HUES64 (cell line): ENCODE data around the gene ECM2.

Experiments used
- H3K27ac ChIP-seq: 2 replicates; pipeline ENCODE4 v1.7.0; 2013; ENCODE audit warnings: low read depth, low read length, inconsistent platforms
- H3K27me3 ChIP-seq: 2 replicates; pipeline ENCODE4 v1.6.1; 2013; ENCODE audit warnings: mild to moderate bottlenecking, low read length; ENCODE audit not compliant: insufficient read depth
- H3K36me3 ChIP-seq: 2 replicates; pipeline ENCODE4 v1.6.1; 2013; ENCODE audit warnings: mild to moderate bottlenecking, low read length; ENCODE audit not compliant: insufficient read depth
- H3K4me1 ChIP-seq: 2 replicates; pipeline ENCODE4 v1.6.1; 2013; ENCODE audit warnings: mild to moderate bottlenecking, low read length, moderate library complexity; ENCODE audit not compliant: insufficient read depth
- H3K4me3 ChIP-seq: 2 replicates; pipeline ENCODE4 v1.5.1; 2013; ENCODE audit warnings: mild to moderate bottlenecking, low read length, moderate library complexity
- H3K9ac ChIP-seq: 2 replicates; pipeline ENCODE4 v1.6.1; 2013; ENCODE audit warnings: mild to moderate bottlenecking, low read depth, low read length
- H3K9me3 ChIP-seq: 2 replicates; pipeline ENCODE4 v1.6.1; 2013; ENCODE audit warnings: low read depth, low read length; ENCODE audit not compliant: insufficient read depth
- WGBS: fragments of 150-250, 120-280 bp; methylation state at CpG from one replicate; pipeline ENCODE4 v1.1.7; 2013; ENCODE audit warnings: missing lambda C conversion rate; 5-methylcytosine and 5-hydroxymethylcytosine counted together

Gene ECM2

GRCh38 chr9:92509050-92509449 lies 26.7 kb downstream of the ECM2 start:
- H3K9ac ChIP-seq: no peak overlapping the region
- no peak overlapping the region for H3K4me3 ChIP-seq
- H3K4me1 ChIP-seq: peaks cover 2% of the 10 kb centered on the region; the same call in 1 of the 2 replicates
- H3K27ac ChIP-seq: no peak overlapping the region
- no peaks in the 10 kb centered on the region for H3K36me3 ChIP-seq
- WGBS: 93% methylated on average over 5 of the region's 5 CpGs
- no peaks in the 10 kb centered on the region for H3K9me3 ChIP-seq
- H3K27me3 ChIP-seq: no peaks in the 10 kb centered on the region

GRCh38 chr9:92508018-92508820 lies 27.6 kb downstream of the ECM2 start:
- H3K9me3 ChIP-seq: no peaks in the 10 kb centered on the region
- 83% methylated on average over 10 of the region's 10 CpGs for WGBS
- no peaks in the 10 kb centered on the region for H3K27me3 ChIP-seq
- H3K4me3 ChIP-seq: no peak overlapping the region
- H3K36me3 ChIP-seq: no peaks in the 10 kb centered on the region
- peaks cover 9% of the 10 kb centered on the region for H3K4me1 ChIP-seq
- H3K27ac ChIP-seq: no peak overlapping the region
- H3K9ac ChIP-seq: no peak overlapping the region

- WGBS: 85% methylated on average over 4 of the region's 4 CpGs
- H3K36me3 ChIP-seq: no peaks in the 10 kb centered on the region
- no peaks in the 10 kb centered on the region for H3K9me3 ChIP-seq
- no peak overlapping the region for H3K9ac ChIP-seq
- no peak overlapping the region for H3K4me3 ChIP-seq
- H3K27ac ChIP-seq: no peak overlapping the region
- no peaks in the 10 kb centered on the region for H3K27me3 ChIP-seq
- peaks cover 13% of the 10 kb centered on the region for H3K4me1 ChIP-seq
These were observed 28.3 kb downstream of the ECM2 start for GRCh38 chr9:92507496-92507895.

GRCh38 chr9:92507005-92507404 lies 28.8 kb downstream of the ECM2 start:
- no peak overlapping the region for H3K27ac ChIP-seq
- peaks cover 13% of the 10 kb centered on the region for H3K4me1 ChIP-seq
- no peaks in the 10 kb centered on the region for H3K27me3 ChIP-seq
- H3K36me3 ChIP-seq: no peaks in the 10 kb centered on the region
- no peaks in the 10 kb centered on the region for H3K9me3 ChIP-seq
- H3K9ac ChIP-seq: no peak overlapping the region
- no peak overlapping the region for H3K4me3 ChIP-seq
- WGBS: 87% methylated on average over 2 of the region's 2 CpGs

GRCh38 chr9:92506184-92506857 lies 29.5 kb downstream of the ECM2 start:
- Histone ChIP-seq H3K36me3 (no peaks in the 10 kb centered on the region), H3K27ac (no peak overlapping the region), H3K9ac (no peak overlapping the region), H3K9me3 (no peaks in the 10 kb centered on the region), H3K27me3 (no peaks in the 10 kb centered on the region), H3K4me1 (peaks cover 13% of the 10 kb centered on the region), H3K4me3 (no peak overlapping the region)
- WGBS: 87% methylated on average over 3 of the region's 3 CpGs

- no peaks in the 10 kb centered on the region for H3K9me3 ChIP-seq
- WGBS: 94% methylated on average over 2 of the region's 2 CpGs
- no peaks in the 10 kb centered on the region for H3K36me3 ChIP-seq
- no peak overlapping the region for H3K9ac ChIP-seq
- H3K4me1 ChIP-seq: peaks cover 13% of the 10 kb centered on the region
- H3K27me3 ChIP-seq: no peaks in the 10 kb centered on the region
- H3K27ac ChIP-seq: no peak overlapping the region
- H3K4me3 ChIP-seq: no peak overlapping the region
These were observed 30.9 kb downstream of the ECM2 start for GRCh38 chr9:92504881-92505280.

- H3K9me3 ChIP-seq: no peaks in the 10 kb centered on the region
- no peak overlapping the region for H3K9ac ChIP-seq
- no peak overlapping the region for H3K4me3 ChIP-seq
- 70% methylated on average over 2 of the region's 2 CpGs for WGBS
- no peak overlapping the region for H3K27ac ChIP-seq
- peaks cover 21% of the 10 kb centered on the region for H3K4me1 ChIP-seq
- no peaks in the 10 kb centered on the region for H3K27me3 ChIP-seq
- no peaks in the 10 kb centered on the region for H3K36me3 ChIP-seq
These were observed 32.6 kb downstream of the ECM2 start for GRCh38 chr9:92503156-92503555.

- 91% methylated on average over 4 of the region's 5 CpGs for WGBS
- Histone ChIP-seq H3K27ac (no peak overlapping the region), H3K4me3 (no peak overlapping the region), H3K27me3 (no peaks in the 10 kb centered on the region), H3K36me3 (no peaks in the 10 kb centered on the region), H3K9me3 (no peaks in the 10 kb centered on the region), H3K4me1 (peaks cover 21% of the 10 kb centered on the region), H3K9ac (no peak overlapping the region)
These were observed 34.0 kb downstream of the ECM2 start for GRCh38 chr9:92501671-92502393.

- H3K27ac ChIP-seq: no peak overlapping the region
- no peaks in the 10 kb centered on the region for H3K36me3 ChIP-seq
- H3K9me3 ChIP-seq: no peaks in the 10 kb centered on the region
- no peak overlapping the region for H3K9ac ChIP-seq
- WGBS: 91% methylated on average over 5 of the region's 5 CpGs
- H3K4me1 ChIP-seq: peaks cover 19% of the 10 kb centered on the region
- no peak overlapping the region for H3K4me3 ChIP-seq
- H3K27me3 ChIP-seq: no peaks in the 10 kb centered on the region
These were observed 35.1 kb downstream of the ECM2 start for GRCh38 chr9:92500725-92501124.

- H3K4me3 ChIP-seq: no peak overlapping the region
- H3K36me3 ChIP-seq: no peaks in the 10 kb centered on the region
- WGBS: no CpG with 5 or more reads among the region's 2 CpGs
- H3K27me3 ChIP-seq: no peaks in the 10 kb centered on the region
- peaks cover 19% of the 10 kb centered on the region for H3K4me1 ChIP-seq
- no peak overlapping the region for H3K27ac ChIP-seq
- H3K9me3 ChIP-seq: no peaks in the 10 kb centered on the region
- no peak overlapping the region for H3K9ac ChIP-seq
These were observed 36.1 kb downstream of the ECM2 start for GRCh38 chr9:92499701-92500100.
